ENCODE results near the gene SLC30A3. TPM values are rescaled to one million over a fixed set of nuclear protein-coding genes. Genes with fewer than 3 reads are reported as not detected.
A peak's percentile ranks its signal among the peaks of the same experiment; 100 is the strongest.

Gene SLC30A3
- total and polyA plus RNA-seq, 2 of the 13 experiments (the other 11 are each of a cell fraction or from before 2014, with no cell fraction given), result 0.38 to 0.79 TPM

DNA sequence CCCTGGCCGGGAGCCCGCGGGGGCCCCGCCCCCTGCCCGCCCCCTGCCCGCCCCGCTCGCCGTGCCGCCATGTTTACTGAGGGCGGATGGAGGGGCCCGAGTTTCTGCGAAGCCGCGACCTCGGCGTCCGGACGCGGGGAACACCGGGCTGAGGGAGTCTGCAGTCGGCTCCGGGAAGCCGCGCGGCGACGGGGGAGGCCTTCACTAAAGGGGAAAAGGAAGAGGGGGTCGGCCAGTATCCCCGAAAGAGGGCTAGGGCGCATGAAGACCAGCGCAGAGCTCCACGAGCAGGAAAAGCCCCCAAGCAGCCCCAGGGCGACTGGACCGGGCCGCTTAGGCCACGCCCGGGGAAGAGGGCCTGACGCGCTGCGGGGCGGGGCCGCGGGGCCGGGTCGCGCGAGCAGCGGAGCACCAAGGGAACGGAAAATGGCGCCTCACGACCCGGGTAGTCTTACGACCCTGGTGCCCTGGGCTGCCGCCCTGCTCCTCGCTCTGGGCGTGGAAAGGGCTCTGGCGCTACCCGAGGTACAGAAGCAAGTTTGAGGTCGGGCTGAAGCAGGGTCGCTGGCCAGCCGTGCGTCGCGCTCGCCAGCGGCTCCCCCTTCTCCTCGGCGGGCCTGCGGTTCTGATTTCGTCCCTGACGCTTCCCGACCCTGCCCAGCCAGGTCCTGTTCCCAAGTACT is 50.8 kb downstream of the SLC30A3 start, which contains the start of the genes ATRAID and SLC5A6 (continued):
- TF ChIP-seq ZBTB42 (CRISPR knock-in tag; IDR thresholded peaks at IDR 0.05), result peak; percentile 26; the same call in 1 of the 2 replicates
- no peak for TF ChIP-seq ZSCAN22 (CRISPR knock-in tag; IDR thresholded peaks at IDR 0.05)
- TF ChIP-seq POLR2A (IDR thresholded peaks at IDR 0.05; ENCODE audit: insufficient read depth in 1 of 2, low read depth in 2 of 2, low read length in 2 of 2), result peak; percentile 95 to 98
- no peak for TF ChIP-seq ZBTB1 (CRISPR knock-in tag; IDR thresholded peaks at IDR 0.05; ENCODE audit: borderline replicate concordance)
- TF ChIP-seq, protein P1, sequence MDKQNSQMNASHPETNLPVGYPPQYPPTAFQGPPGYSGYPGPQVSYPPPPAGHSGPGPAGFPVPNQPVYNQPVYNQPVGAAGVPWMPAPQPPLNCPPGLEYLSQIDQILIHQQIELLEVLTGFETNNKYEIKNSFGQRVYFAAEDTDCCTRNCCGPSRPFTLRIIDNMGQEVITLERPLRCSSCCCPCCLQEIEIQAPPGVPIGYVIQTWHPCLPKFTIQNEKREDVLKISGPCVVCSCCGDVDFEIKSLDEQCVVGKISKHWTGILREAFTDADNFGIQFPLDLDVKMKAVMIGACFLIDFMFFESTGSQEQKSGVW (CRISPR knock-in tag; IDR thresholded peaks at IDR 0.05; ENCODE audit: borderline replicate concordance), result no peak; the same call in 1 of the 2 replicates
- no peak for TF ChIP-seq PLRG1 (conservative IDR thresholded peaks at IDR 0.05)
- TF ChIP-seq CCAR2 (optimal IDR thresholded peaks at IDR 0.05; ENCODE audit: low read depth, low read length), result no peak
- TF ChIP-seq TOE1 (CRISPR knock-in tag; IDR thresholded peaks at IDR 0.05), result no peak
- TF ChIP-seq MBNL3 (CRISPR knock-in tag; conservative IDR thresholded peaks at IDR 0.05), result no peak
- TF ChIP-seq TEAD2 (CRISPR knock-in tag; IDR thresholded peaks at IDR 0.05), result no peak
- no peak for TF ChIP-seq ZNF337 (CRISPR knock-in tag; IDR thresholded peaks at IDR 0.05; ENCODE audit: borderline replicate concordance, low read depth)
- TF ChIP-seq ZNF788 (CRISPR knock-in tag; IDR thresholded peaks at IDR 0.05; ENCODE audit: borderline replicate concordance), result peak; percentile 88; the same call in 1 of the 2 replicates
- TF ChIP-seq ZSCAN29 (CRISPR knock-in tag; conservative IDR thresholded peaks at IDR 0.05), result no peak
- TF ChIP-seq FOXK1 (CRISPR knock-in tag; IDR thresholded peaks at IDR 0.05; ENCODE audit: borderline replicate concordance, low read depth), result peak; percentile 64
- TF ChIP-seq ADNP (CRISPR knock-in tag; IDR thresholded peaks at IDR 0.05), result no peak
- TF ChIP-seq, protein P2, sequence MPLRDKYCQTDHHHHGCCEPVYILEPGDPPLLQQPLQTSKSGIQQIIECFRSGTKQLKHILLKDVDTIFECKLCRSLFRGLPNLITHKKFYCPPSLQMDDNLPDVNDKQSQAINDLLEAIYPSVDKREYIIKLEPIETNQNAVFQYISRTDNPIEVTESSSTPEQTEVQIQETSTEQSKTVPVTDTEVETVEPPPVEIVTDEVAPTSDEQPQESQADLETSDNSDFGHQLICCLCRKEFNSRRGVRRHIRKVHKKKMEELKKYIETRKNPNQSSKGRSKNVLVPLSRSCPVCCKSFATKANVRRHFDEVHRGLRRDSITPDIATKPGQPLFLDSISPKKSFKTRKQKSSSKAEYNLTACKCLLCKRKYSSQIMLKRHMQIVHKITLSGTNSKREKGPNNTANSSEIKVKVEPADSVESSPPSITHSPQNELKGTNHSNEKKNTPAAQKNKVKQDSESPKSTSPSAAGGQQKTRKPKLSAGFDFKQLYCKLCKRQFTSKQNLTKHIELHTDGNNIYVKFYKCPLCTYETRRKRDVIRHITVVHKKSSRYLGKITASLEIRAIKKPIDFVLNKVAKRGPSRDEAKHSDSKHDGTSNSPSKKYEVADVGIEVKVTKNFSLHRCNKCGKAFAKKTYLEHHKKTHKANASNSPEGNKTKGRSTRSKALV (CRISPR knock-in tag; IDR thresholded peaks at IDR 0.05), result peak; percentile 89
- 0 out of 2 replicates have a peak, but pooled peaks have one; percentile 35 for TF ChIP-seq MYNN (CRISPR knock-in tag; IDR thresholded peaks at IDR 0.05; ENCODE audit: low read depth)
- TF ChIP-seq HMG20B (CRISPR knock-in tag; conservative IDR thresholded peaks at IDR 0.05), result 0 out of 2 replicates have a peak, but pooled peaks have one; percentile 17
- TF ChIP-seq ZNF136 (CRISPR knock-in tag; IDR thresholded peaks at IDR 0.05; ENCODE audit: low read depth), result no peak
- TF ChIP-seq RAD51 (IDR thresholded peaks at IDR 0.05; ENCODE audit: borderline replicate concordance), result no peak
- peak; percentile 39; the same call in 1 of the 2 replicates for TF ChIP-seq ZNF317 (CRISPR knock-in tag; IDR thresholded peaks at IDR 0.05)
- TF ChIP-seq POGZ (CRISPR knock-in tag; IDR thresholded peaks at IDR 0.05), result peak; percentile 66; the same call in 1 of the 2 replicates
- TF ChIP-seq SOX5 (CRISPR knock-in tag; IDR thresholded peaks at IDR 0.05; ENCODE audit: borderline replicate concordance), result peak; percentile 39; the same call in 1 of the 2 replicates
- TF ChIP-seq U2AF2 (IDR thresholded peaks at IDR 0.05; ENCODE audit: low read depth, low read length), result no peak
- TF ChIP-seq ZNF768 (CRISPR knock-in tag; IDR thresholded peaks at IDR 0.05), result peak; percentile 84; the same call in 1 of the 2 replicates
- peak; percentile 37; the same call in 1 of the 2 replicates for TF ChIP-seq TFDP1 (CRISPR knock-in tag; IDR thresholded peaks at IDR 0.05; ENCODE audit: borderline replicate concordance)
- TF ChIP-seq SIN3B (IDR thresholded peaks at IDR 0.05; ENCODE audit: low read length), result no peak; the same call in none of the 2 replicates
- 0 out of 2 replicates have a peak, but pooled peaks have one; percentile 29 for TF ChIP-seq PCBP1 (IDR thresholded peaks at IDR 0.05; ENCODE audit: borderline replicate concordance, low read depth, low read length)
- peak; percentile 99 for TF ChIP-seq POLR2G (IDR thresholded peaks at IDR 0.05; ENCODE audit: low read depth, low read length)
